Measurements from ENCODE around the gene RNF31.

DNA sequence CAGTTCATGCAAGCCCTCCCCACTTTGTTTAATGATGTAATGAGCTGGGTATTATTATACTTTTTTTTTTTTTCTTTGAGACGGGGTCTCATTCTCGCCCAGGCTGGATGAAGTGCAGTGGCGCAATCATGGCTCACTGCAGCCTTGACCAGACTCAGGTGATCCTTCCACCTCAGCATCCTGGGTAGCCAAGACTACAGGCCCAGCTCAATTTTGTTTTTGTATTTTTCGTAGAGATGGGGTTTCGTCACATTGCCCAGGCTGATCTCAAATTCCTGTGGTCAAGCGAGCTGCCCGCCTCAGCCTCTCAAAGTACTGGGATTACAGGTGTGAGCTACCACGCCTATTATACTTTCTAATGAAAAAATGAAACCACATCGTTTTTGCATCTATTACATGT is 37.2 kb upstream of the RNF31 start:
- TF ChIP-seq, protein P1, sequence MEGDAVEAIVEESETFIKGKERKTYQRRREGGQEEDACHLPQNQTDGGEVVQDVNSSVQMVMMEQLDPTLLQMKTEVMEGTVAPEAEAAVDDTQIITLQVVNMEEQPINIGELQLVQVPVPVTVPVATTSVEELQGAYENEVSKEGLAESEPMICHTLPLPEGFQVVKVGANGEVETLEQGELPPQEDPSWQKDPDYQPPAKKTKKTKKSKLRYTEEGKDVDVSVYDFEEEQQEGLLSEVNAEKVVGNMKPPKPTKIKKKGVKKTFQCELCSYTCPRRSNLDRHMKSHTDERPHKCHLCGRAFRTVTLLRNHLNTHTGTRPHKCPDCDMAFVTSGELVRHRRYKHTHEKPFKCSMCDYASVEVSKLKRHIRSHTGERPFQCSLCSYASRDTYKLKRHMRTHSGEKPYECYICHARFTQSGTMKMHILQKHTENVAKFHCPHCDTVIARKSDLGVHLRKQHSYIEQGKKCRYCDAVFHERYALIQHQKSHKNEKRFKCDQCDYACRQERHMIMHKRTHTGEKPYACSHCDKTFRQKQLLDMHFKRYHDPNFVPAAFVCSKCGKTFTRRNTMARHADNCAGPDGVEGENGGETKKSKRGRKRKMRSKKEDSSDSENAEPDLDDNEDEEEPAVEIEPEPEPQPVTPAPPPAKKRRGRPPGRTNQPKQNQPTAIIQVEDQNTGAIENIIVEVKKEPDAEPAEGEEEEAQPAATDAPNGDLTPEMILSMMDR (IDR thresholded peaks at IDR 0.05), result no peak
- TF ChIP-seq POLR2A (IDR thresholded peaks at IDR 0.05) (no peak), POLR2AphosphoS5 (IDR thresholded peaks at IDR 0.05) (no peak)
